GM12801 (cell line): ENCODE data around the gene MOCS3.

Experiments
- CTCF ChIP-seq: IDR thresholded peaks from one replicate; pipeline ENCODE4 v1.5.1; 2011; ENCODE audit warnings: control low read depth; ENCODE audit not compliant: insufficient read length; ENCODE audit errors: extremely low read depth

The MOCS3 gene

GRCh38 chr20:51009303-51010042, 50.9 kb downstream of the MOCS3 start:
- TF ChIP-seq CTCF: no peak

GRCh38 chr20:51010043-51010365, 51.4 kb downstream of the MOCS3 start:
- TF ChIP-seq CTCF: no peak

GRCh38 chr20:51010932-51011331, 52.3 kb downstream of the MOCS3 start:
- TF ChIP-seq CTCF: no peak

GRCh38 chr20:51011479-51011878, 52.9 kb downstream of the MOCS3 start:
- TF ChIP-seq CTCF: no peak

DNA sequence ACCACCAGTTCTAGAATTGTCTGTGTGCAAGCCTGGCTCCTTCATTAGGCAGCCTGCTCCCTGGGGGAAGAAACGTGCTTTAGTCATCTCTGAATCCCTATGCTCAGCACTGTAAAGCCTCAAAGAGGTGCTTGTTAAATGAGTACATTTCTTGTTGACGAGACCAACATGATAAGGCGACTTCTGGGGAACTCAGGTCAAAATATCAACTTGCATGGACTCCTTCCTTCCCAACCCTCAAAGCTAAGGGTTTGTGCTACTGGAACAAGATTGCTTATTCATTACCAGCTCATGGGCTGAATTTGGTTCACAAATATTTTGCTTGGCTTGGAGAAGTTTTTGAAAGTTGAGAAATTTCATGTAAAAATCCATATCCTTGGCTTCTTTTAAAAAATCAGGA, 53.7 kb downstream of the MOCS3 start:
- no peak for TF ChIP-seq CTCF
